CD4-positive, alpha-beta T cell treated with Interleukin-17A for 1 hour (primary cell): Measurements from ENCODE around the gene TWIST1.

ENCODE experiments used
- DNase-seq: peaks from one replicate; pipeline ENCODE4 v3.0.0-alpha.2; 2020

Gene TWIST1

GRCh38 chr7:19112274-19113001 lies 5.0 kb downstream of the TWIST1 start:
- DNase-seq, result no peak

DNA sequence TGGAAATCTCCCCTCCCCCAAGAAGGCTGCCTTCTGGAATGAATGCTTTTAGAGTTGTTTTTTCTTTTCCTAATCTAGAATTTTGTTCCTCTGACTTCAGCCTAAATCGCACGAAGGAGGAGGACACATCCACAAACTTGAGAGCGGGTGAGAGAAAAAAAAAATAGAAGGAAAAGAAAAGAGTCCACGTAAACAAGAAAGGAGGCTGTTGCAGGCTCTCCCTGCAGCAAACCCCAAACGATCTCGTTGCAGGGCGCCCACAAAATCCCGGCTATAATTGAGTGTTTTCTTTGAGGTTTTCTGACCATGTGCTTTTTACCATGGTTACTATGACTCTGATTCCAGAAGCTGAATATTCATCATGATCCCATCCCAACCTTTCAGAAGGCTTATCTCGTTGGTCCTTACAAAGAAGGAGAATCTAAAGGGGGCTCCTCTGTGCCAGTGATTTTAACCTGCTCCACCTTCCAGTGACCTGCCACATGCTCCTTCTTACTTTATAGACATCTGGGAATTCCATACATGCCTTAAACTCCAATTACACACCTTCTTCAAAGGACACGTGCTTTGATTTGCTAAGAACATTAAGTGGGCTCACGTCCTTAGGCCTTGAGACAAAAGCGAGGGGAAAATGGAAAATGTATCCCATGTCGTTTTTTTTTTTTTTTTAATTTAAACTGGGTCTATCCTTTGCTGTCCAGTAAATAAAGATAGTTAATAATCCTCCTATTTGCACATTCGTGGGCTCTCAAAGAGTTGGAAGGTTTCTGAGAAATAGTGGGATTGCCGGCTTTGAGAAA lies 5.8 kb downstream of the TWIST1 start:
- DNase-seq, result no peak

GRCh38 chr7:19110776-19111175 lies 6.7 kb downstream of the TWIST1 start:
- DNase-seq, result no peak

DNA sequence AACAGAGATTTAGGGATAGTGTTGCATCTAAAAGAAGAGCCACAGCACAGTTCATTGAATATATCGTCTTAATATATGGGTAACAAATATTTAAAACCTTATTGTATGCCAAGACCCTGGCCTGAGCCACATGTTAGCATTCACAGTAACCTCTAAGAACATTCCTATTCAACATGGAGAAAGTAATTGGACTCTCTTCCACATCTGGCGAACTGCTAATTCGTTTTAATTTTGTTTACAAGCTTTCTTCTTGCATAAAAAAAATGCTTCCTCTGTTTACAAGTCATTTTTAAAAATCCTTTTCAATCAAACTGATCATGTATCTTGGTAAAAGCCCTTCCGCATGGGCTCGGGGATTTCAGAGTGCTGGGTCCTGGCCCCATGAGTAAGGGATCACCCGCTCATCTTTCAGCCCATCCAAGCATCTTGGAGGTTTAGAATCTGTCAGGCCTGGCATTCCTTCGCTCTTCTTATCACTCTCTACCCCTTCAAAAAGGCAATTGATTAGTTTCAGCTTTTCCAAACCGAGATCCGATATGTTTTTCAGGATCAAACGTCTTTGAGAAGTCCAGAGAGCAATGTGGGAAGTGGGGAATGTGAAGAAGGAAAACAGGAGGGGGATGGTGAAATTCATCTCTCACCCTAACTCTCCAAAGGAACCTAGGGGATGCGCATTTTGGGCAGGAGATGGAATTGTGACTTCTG lies 7.3 kb downstream of the TWIST1 start:
- DNase-seq, result no peak

GRCh38 chr7:19109000-19109946 lies 8.2 kb downstream of the TWIST1 start:
- no peak for DNase-seq

- no peak for DNase-seq
These were observed 9.9 kb downstream of the TWIST1 start for GRCh38 chr7:19107356-19108146.

DNA sequence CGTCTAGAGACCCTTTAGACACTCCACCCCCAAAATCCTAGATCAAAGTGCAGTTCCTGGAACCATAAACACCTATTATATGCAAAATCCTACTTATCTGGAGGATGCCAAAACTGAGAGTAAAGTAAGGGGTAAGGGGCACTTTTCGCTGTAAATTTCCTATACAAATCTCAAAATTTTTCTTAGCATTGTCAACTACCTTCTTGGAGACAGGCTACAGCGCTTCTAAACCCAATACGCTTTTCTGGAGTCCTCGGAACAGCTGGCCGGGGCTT lies 10.4 kb downstream of the TWIST1 start:
- DNase-seq, result no peak

DNA sequence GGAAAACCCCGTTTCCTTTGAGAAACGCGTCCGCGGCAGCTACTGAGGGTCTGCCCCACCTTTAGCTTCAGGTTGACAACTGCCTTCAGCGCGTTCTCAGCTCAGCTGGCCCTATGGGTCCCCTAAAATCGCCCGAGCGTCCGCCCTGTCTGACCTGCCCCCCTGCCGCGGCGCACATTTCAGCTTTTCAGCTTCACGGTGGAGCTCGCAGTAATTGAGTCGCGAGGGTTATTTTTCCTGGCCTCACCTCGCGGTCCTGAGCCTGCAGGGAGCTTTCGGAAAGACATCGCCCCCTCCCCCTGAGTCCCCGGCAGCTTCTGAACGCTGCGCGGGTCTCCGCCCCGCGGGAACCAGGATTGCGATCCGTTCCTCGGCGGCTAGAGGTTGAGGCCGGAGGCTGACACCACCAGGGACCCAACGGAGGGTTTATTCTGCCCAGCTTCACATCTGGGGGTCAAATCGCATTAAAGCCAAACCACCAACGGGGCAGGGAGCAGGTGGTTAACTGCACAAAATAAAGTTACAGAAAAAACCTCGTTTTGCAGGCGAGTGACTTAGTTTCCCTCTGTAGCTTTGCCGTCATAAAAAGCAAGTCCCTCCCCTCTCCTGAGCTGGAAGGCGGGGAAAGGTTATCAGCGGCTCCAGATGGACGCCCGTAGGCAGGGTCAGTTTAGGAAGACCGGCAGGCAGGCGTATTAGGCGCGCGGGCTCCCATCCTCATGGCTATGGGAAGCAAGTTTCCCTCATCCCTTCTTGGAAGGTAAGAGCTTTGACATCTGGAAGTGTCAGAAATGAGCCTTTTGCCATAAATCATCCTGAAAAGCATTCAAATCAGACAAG lies 11.0 kb downstream of the TWIST1 start:
- no peak for DNase-seq

DNA sequence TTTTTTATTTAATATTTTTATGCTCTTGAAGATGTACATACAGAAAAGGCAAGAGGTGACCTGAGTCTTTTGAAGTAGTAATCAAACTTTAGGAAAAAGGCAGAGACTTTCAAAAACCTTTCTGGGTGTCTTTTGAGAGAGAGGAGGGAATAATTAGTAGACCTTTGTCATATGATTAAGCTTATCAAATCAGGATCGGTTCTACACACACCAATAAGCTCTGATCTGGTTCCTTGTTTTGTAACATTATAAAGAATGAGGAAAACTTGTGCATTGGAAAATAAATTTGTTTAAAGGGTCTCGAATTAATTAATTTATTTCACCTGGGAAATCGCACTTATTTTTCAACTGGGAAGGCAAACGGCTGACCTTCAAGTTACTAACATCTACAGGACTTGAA lies 11.9 kb downstream of the TWIST1 start:
- no peak for DNase-seq

GRCh38 chr7:19104811-19105210 lies 12.6 kb downstream of the TWIST1 start:
- no peak for DNase-seq

DNA sequence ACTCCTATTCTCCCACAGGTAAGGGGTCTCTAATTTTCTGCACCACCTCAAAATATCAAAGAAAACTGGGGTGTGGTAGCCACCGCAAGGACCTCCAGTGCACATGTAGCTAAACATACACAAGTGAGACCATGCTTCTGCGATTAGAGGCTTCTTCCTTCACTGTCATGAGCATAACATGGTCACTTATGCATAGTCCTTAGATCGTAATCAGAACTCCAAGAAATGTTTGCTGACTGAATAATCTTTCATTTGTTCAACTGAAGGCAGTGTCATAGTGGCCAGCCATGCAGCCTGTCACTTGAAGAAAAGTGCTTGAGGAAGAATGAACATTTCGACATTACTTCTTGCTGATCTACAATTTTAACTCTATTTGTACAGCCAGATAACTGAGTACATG lies 14.6 kb downstream of the TWIST1 start:
- no peak for DNase-seq

GRCh38 chr7:19101909-19102308 lies 15.5 kb downstream of the TWIST1 start:
- no peak for DNase-seq

- no peak for DNase-seq
These were observed 16.0 kb downstream of the TWIST1 start for GRCh38 chr7:19101472-19101871.

- DNase-seq, result no peak
These were observed 17.5 kb downstream of the TWIST1 start for GRCh38 chr7:19099924-19100323.

- no peak for DNase-seq
These were observed 18.2 kb downstream of the TWIST1 start for GRCh38 chr7:19099194-19099593.

GRCh38 chr7:19098510-19098909 lies 18.9 kb downstream of the TWIST1 start:
- DNase-seq, result no peak

- no peak for DNase-seq
These were observed 20.0 kb downstream of the TWIST1 start for GRCh38 chr7:19097165-19098055.

GRCh38 chr7:19095353-19095860 lies 22.0 kb downstream of the TWIST1 start:
- no peak for DNase-seq

DNA sequence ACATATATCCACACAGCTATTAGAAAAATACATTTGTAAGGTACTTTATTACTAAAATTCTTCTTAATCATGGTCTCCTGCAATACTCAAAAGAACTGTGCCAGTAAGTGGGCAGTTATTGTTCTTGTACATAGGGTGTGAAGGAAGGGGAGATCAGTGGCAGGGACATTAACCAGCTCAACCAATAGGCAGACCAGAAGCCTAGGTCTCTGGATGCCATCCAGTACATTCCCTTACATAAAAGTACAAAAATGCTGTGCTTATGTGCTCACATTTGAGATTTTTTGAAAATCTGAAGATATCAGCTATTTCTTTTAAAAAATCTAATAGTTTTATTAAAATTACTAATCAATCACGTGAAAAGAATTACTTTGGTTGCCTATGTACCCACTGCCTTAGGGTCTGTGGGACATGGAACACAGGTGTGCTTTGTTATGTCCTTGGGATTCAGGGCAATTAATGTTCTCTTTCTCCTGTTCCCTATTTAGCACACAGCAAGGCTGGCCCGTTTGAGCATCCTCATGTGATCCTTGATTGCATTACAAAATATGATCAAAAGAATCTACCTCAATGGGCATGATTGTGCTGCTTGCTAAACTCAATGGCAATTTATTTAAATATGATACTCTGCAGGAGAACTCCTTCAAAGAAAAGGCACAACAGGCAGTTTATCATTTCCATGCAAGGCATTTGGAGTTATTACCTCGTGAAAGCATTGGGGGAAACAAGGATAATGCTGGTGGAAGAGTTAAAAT lies 22.7 kb downstream of the TWIST1 start:
- DNase-seq, result no peak
